HG02610 (cell line): ENCODE results near the gene EFHD1.
"Not testable (repeated sequence)": the region's sequence is repeated elsewhere in the genome, so short reads cannot be mapped to it uniquely, and the experiment has no call there.

Experiments
- ATAC-seq: cut with Tn5 transposase; IDR thresholded peaks from one replicate; pipeline ENCODE4 v1.9.1; 2021; ENCODE audit warnings: mild to moderate bottlenecking, moderate library complexity; ENCODE audit not compliant: unreplicated experiment

Gene EFHD1

DNA sequence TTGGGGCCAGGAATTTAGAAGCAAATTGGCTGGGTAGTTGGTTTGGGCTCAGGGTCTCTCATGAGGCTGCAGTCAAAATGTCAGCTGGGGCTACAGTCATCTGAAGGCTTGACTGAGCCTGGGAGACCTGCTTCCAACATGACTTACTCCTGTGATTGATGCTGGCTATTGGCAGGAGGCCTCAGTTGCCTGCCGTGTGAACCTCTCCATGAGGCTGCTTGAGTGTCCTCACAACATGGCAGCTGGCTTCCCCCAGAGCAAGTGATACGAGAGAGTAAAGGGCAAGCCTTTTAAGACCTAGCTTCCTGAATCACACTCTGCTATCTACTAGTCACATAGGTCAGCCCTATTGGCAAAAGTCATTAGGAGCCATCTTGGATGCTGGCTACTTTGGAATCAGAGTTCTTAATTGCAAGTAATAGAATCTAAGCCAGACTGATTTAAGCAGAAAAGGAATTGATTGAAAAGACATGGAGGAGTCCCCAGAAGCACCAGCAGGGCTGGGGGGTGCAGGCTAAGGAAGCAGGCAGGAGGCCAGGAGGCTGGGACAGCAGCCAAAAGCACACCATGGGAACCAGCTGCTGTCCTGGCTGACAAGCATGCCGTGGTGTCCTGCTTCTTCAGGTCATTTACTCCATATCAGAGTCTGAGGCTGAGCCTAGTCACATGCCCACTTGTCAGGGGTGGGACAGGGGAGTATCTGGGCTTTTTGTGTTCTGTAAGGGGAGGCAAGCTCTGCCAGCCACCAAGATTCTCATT is 55.9 kb downstream of the EFHD1 start:
- ATAC-seq: no peak

DNA sequence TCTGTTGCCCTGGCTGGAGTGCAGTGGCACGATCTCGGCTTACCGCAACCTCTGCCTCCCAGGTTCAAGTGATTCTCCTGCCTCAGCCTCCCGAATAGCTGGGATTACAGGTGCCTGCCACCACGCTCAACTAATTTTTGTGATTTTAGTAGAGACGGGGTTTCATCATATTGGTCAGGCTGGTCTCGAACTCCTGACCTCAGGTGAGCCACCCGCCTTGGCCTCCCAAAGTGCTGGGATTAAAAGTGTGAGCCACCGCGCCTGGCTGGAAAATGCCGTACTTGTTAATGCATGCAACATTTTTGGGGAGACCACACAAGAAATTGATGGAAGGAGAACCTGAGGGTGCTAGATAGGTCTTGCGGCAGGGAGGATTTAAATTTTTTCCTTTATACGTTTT is 57.7 kb downstream of the EFHD1 start:
- not testable (repeated sequence) for ATAC-seq

DNA sequence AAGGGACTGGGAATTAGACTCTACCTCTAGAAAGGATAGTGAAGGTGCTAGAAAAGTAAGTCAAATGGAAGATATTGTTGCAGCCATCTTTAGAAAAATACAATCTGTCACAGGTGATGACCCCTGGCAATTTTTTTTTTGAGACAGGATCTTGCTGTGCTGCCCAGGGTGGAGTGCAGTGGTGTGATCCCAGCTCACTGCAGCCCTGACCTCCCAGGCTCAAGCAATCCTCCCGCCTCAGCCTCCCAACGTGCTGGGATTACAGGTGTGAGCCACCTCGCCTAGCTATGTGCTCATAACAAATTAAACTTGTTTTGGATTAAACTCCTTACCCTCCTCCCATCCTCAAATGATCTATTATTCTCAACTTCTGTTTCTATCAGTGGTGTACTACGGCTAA is 59.9 kb downstream of the EFHD1 start:
- no peak for ATAC-seq

DNA sequence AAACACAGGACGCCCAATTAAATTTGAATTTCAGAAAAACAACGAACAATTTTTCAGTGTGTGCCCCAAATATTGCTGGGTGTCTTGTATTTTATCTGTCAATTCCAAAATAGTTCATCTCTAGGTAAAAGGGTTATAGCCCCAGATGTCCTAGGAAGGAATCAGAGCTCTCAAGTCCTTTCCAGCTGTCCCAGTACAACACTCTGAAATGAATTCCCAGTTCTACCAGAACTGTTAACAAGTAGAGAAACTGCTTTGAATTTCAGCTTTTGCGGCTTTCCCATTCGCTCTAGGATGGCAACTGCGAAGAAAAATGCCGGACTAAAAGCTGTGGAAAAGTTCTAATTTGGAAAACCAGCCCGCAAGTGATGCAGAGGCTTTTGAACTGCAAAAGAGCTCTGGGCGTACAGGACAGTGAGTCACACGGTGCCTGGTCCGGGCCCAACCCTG is 63.2 kb downstream of the EFHD1 start:
- ATAC-seq: no peak

DNA sequence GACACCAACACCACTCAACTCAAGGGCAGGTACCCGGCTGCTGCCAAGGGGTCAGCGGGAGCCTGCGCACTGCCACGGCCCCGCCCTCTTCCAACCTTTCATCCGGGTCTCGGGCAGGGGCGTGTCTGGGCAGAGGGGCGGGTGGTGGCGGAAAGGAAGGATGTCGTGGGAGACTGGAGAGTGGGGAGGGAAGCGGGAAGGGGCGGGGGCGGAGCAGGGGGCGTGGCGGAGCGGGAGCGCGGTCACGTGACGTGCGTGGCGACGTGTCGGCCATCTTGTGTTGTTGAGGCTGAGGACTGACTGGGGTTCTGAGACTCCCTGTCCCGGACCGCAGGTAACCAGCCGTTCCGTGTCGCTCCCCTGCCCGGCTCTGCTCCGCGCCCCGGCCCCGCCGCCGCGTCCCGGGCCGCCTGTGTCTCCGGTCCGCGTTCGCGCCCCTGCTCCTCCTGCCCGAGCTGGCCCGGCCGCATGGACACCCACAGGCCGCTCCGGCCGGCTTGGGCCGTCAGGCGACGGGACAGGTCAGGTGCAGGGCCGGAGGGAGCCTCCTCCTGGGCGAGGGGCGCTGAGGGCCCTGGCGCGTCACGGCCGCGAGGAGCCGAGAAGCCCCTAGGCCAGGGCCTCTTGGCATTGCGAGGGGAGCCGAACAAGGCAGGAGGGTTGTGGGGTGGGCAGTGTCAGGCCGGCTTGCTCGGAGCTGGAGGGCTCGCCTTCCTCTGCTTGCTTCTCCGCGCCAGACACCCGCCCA is 63.8 kb downstream of the EFHD1 start, which contains the start of gene GIGYF2:
GIGYF2 (plus strand) TSS at position 273 of the 748 bp plus-strand sequence. CDS start 37,867 bp downstream, outside the sequence.
- ATAC-seq: peak; percentile 85

- ATAC-seq: no peak
Measured at GRCh38 chr2:232697807-232698110, 64.4 kb downstream of the EFHD1 start.

GRCh38 chr2:232698556-232699091 is 65.2 kb downstream of the EFHD1 start:
- ATAC-seq: no peak

- ATAC-seq: no peak
Measured at GRCh38 chr2:232699110-232699509, 65.7 kb downstream of the EFHD1 start.

GRCh38 chr2:232700154-232700553 is 66.8 kb downstream of the EFHD1 start:
- ATAC-seq: no peak

GRCh38 chr2:232707076-232707475 is 73.7 kb downstream of the EFHD1 start:
- ATAC-seq: no peak

- no peak for ATAC-seq
Measured at GRCh38 chr2:232713505-232713904, 80.1 kb downstream of the EFHD1 start.

DNA sequence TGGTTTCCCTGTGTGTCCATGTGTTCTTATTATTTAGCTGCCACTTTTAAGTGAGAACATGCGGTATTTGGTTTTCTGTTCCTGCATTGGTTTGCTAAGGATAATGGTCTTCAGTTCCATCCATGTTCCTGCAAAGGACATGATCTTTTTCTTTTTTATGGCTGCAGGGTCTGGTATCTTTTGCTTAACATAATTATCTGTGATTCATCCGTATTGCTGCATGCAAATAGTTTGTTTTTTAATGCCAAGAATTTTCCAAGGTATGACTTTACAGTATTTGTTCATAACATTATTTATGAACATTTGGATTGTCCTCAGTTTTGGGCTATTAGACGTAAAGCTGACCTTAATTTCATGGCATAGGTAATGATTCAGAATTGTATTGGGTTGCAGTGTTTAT is 81.6 kb downstream of the EFHD1 start:
- no peak for ATAC-seq

- not testable (repeated sequence) for ATAC-seq
Measured at GRCh38 chr2:232720056-232720455, 86.7 kb downstream of the EFHD1 start.

DNA sequence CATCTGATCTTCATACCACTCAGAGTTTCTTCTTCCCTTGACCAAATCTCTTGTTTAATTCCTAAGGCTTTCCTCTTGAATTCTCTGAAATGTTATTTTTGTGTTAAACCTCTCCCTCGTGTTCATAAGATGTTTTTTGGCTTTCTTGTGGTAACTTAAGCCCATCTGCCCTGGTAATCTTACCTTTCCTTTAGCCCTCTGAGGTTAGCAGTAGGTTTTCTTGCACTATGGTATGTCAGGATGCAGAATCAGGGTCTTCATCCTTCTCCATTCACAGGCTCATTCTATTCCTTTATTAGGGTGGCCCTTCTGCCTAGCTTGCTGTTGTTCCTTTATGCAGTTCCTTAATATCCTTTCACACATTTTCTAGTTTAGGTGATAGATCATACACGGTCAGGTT is 87.9 kb downstream of the EFHD1 start:
- ATAC-seq: no peak

- no peak for ATAC-seq
Measured at GRCh38 chr2:232721882-232722281, 88.5 kb downstream of the EFHD1 start.

DNA sequence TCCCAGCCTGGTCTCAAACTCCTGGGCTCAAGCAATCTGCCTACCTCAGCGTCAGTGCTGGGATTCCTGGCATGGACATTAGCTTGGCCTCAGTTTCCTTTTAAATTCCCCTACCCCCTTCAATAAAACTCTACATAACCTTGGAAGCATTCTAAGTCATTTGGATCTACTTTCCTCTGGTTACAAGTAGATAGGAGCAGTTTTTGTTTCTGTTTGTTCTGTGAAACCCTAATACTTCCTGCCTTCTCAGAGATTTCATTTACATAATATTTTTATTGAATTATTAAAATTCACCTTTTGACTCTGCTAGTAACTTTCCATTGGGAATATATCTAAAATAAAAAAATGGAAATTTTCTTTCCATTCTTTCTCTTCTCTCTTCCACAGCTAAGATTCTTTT is 89.6 kb downstream of the EFHD1 start:
- no peak for ATAC-seq

DNA sequence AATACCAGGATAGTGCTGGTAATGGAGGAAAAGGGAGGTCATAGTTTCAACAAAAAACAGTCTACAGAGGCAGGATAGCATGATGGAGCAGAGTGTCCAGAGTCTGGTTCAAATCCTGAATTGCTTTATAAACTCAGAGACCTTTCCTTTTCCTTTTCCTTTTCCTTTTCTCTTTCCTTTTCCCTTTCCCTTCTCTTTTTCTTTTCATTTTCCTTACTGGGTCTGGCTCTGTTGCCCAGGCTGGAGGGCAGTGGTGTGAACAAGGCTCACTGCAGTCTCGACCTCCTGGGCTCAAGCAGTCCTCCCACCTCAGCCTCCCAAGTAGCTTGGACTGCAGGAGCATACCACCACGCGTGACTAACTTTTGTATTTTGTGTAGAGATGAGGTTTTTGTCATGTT is 95.4 kb downstream of the EFHD1 start:
- no peak for ATAC-seq

DNA sequence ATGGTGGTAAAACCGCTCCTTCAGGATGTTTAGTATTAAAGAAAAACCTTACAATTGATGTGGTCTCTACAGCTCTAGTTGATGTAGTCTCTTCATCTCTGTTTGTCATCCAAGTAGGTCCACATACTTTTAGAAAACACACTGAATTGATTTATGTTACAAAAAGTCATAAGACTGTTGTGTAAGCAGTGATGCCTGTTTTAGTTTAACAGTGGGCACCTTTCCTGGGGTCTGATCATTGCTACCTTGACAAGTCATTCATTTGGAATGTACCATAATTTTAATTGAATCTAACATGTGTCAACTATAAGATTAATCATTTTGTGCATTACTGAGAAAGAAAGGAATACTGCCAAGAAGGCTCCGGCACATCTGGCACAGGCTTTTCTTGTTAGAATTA is 98.1 kb downstream of the EFHD1 start:
- no peak for ATAC-seq
